HepG2 (cell line): ENCODE data around the gene WNK2. TPM values are rescaled to one million over a fixed set of nuclear protein-coding genes. Genes with fewer than 3 reads are reported as not detected.

Source experiments
- EHMT2 ChIP-seq: fragments of 200-600 bp; sonication (generic); IDR thresholded peaks from 2 replicates; pipeline ENCODE4 v1.7.0; 2017; ENCODE audit warnings: antibody characterized with exemption, low read depth, low read length, borderline replicate concordance
- FOXO1 ChIP-seq: sonication (generic); formaldehyde crosslinking; IDR thresholded peaks from 2 replicates; pipeline ENCODE4 v1.4.0; 2020; ENCODE audit warnings: missing genetic modification reagents
- ISL2 ChIP-seq: sonication (generic); formaldehyde crosslinking; IDR thresholded peaks from 2 replicates; pipeline ENCODE4 v1.5.0; 2020; ENCODE audit warnings: missing genetic modification reagents
- KAT7 ChIP-seq: IDR thresholded peaks from 2 replicates; pipeline ENCODE4 v1.6.1; 2018; ENCODE audit warnings: borderline replicate concordance, missing compliant biosample characterization
- LCORL ChIP-seq, 2 experiments: fragments of 450-650 bp in 1 of 2; sonication (generic) in 1 of 2; formaldehyde crosslinking in 1 of 2; IDR thresholded peaks; 2 replicates each; pipeline versions ENCODE4 v1.5.0 to v1.6.1; 2017 to 2020; ENCODE audit warnings: antibody characterized with exemption in 1 of 2, missing genetic modification reagents in 1 of 2
- MTA3 ChIP-seq: sonication (generic); formaldehyde crosslinking; IDR thresholded peaks from 2 replicates; pipeline ENCODE4 v1.4.0; 2020; ENCODE audit warnings: missing genetic modification reagents
- NFE2L2 ChIP-seq: fragments of 150-350 bp; IDR thresholded peaks from 2 replicates; pipeline ENCODE4 v1.6.1; 2014; ENCODE audit warnings: low read length
- NFKBIZ ChIP-seq: IDR thresholded peaks from 2 replicates; pipeline ENCODE4 v1.6.1; 2018; ENCODE audit warnings: missing genetic modification reagents, missing compliant biosample characterization
- PAWR ChIP-seq: sonication (generic); formaldehyde crosslinking; IDR thresholded peaks from 2 replicates; pipeline ENCODE4 v1.4.0; 2020; ENCODE audit warnings: missing genetic modification reagents, mild to moderate bottlenecking, borderline replicate concordance
- RELA ChIP-seq: sonication (generic); formaldehyde crosslinking; IDR thresholded peaks from 2 replicates; pipeline ENCODE4 v1.4.0; 2020; ENCODE audit warnings: missing genetic modification reagents
- TCF12 ChIP-seq, 2 experiments: fragments of 450-650 bp in 1 of 2; sonication (generic) in 1 of 2; formaldehyde crosslinking in 1 of 2; IDR thresholded peaks; 2 replicates each; pipeline versions ENCODE4 v1.6.1 to v1.8.0; 2017 to 2022; ENCODE audit warnings: antibody characterized with exemption in 1 of 2, mild to moderate bottlenecking in 1 of 2, missing genetic modification reagents in 1 of 2, moderate library complexity in 1 of 2
- ZNF12 ChIP-seq: sonication (generic); formaldehyde crosslinking; IDR thresholded peaks from 2 replicates; pipeline ENCODE4 v1.5.0; 2020; ENCODE audit warnings: missing genetic modification reagents
- ZNF430 ChIP-seq: sonication (generic); formaldehyde crosslinking; IDR thresholded peaks from 2 replicates; pipeline ENCODE4 v1.9.0; 2021; ENCODE audit warnings: mild to moderate bottlenecking, missing genetic modification reagents
- ZNF746 ChIP-seq: sonication (generic); formaldehyde crosslinking; IDR thresholded peaks from 2 replicates; pipeline ENCODE4 v1.8.0; 2022; ENCODE audit warnings: mild to moderate bottlenecking, missing genetic modification reagents
- ZSCAN25 ChIP-seq: sonication (generic); formaldehyde crosslinking; IDR thresholded peaks from 2 replicates; pipeline ENCODE4 v1.8.0; 2022; ENCODE audit warnings: mild to moderate bottlenecking, missing genetic modification reagents
- polyA plus RNA-seq, 8 experiments: library from polyadenylated mRNA; depleted of rRNA in 3 of 8; stranded (reverse) in 7 of 8; unstranded in 1 of 8; fragments of >200 nt; fragmentation: Illumina TruSeq in 4 of 8; extraction: Trizol in 4 of 8; gene quantifications; 2 replicates each; pipeline versions ENCODE4 v1.2.1 to v1.2.3, GENCODE V29; 2011 to 2016; ENCODE audit warnings: low read depth in 4 of 8, missing spikeins in 1 of 8, mixed read lengths in 1 of 8; ENCODE audit not compliant: insufficient read depth in 1 of 8
- total RNA-seq, 5 experiments: library from RNA; depleted of rRNA; stranded (reverse); fragments of >200 nt; fragmentation: Illumina TruSeq; extraction: Trizol; gene quantifications; 2 replicates each; pipeline ENCODE4 v1.2.3, GENCODE V29; 2016; ENCODE audit warnings: low read depth in 1 of 5
- TF ChIP-seq, protein P1 (sequence below): sonication (generic); formaldehyde crosslinking; IDR thresholded peaks from 2 replicates; pipeline ENCODE4 v1.8.0; 2022; ENCODE audit warnings: mild to moderate bottlenecking, missing genetic modification reagents; ENCODE audit not compliant: insufficient replicate concordance
- TF ChIP-seq, protein P2 (sequence below): sonication (generic); formaldehyde crosslinking; IDR thresholded peaks from 2 replicates; pipeline ENCODE4 v1.8.1; 2023; ENCODE audit warnings: missing genetic modification reagents, mild to moderate bottlenecking, borderline replicate concordance
- TF ChIP-seq, protein P3 (sequence below): sonication (generic); formaldehyde crosslinking; IDR thresholded peaks from 2 replicates; pipeline ENCODE4 v1.5.0; 2020; ENCODE audit warnings: missing genetic modification reagents
- TF ChIP-seq, protein P4 (sequence below): IDR thresholded peaks from 2 replicates; pipeline ENCODE4 v1.6.1; 2016; ENCODE audit warnings: mild to moderate bottlenecking
- TF ChIP-seq, protein P5 (sequence below): sonication (generic); formaldehyde crosslinking; IDR thresholded peaks from 2 replicates; pipeline ENCODE4 v1.5.0; 2020; ENCODE audit warnings: mild to moderate bottlenecking, missing genetic modification reagents, borderline replicate concordance
- TF ChIP-seq, protein P6 (sequence below): IDR thresholded peaks from 2 replicates; pipeline ENCODE4 v1.6.1; 2016; ENCODE audit warnings: missing genetic modification reagents, missing compliant biosample characterization

The WNK2 gene
- total and polyA plus RNA-seq, 2 of the 13 experiments (the other 11 are each of a cell fraction or from before 2014, with no cell fraction given), result 10.5 to 12.0 TPM

DNA sequence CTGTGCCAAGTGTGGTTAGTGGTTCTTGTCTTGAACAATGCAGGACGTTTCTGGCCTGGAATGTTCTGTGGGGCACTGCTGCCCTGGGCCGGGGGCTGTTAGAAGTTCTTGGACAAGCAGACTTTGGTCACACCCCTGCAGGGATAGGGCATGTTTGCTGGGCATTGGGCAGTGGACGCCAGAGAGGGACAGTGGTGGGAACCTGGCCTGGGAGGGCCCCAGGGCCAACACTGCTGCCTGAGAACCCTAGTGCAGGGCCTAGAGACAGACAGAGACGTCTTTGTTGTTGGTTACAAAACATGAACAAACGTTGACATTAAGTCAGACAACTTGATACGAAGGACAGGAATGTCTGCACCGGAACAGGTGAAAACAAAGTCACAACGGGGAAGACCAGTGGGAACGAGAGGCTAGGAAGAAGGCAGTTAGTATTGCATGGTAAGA is 57.0 kb downstream of the WNK2 start (continued):
- TF ChIP-seq, protein P1, sequence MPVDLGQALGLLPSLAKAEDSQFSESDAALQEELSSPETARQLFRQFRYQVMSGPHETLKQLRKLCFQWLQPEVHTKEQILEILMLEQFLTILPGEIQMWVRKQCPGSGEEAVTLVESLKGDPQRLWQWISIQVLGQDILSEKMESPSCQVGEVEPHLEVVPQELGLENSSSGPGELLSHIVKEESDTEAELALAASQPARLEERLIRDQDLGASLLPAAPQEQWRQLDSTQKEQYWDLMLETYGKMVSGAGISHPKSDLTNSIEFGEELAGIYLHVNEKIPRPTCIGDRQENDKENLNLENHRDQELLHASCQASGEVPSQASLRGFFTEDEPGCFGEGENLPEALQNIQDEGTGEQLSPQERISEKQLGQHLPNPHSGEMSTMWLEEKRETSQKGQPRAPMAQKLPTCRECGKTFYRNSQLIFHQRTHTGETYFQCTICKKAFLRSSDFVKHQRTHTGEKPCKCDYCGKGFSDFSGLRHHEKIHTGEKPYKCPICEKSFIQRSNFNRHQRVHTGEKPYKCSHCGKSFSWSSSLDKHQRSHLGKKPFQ (CRISPR knock-in tag), result peak; percentile 58
- TF ChIP-seq EHMT2, result no peak
- TF ChIP-seq ZNF12 (CRISPR knock-in tag), result no peak
- TF ChIP-seq PAWR (CRISPR knock-in tag), result no peak
- TF ChIP-seq ZNF746 (CRISPR knock-in tag), result 0 out of 2 replicates have a peak, but pooled peaks have one; percentile 35
- no peak for TF ChIP-seq TCF12 (IDR thresholded peaks at IDR 0.05)
- TF ChIP-seq TCF12 (CRISPR knock-in tag; IDR thresholded peaks at IDR 0.05), result no peak
- TF ChIP-seq ZSCAN25 (CRISPR knock-in tag), result peak; percentile 86
- TF ChIP-seq, protein P2, sequence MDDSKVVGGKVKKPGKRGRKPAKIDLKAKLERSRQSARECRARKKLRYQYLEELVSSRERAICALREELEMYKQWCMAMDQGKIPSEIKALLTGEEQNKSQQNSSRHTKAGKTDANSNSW (CRISPR knock-in tag), result no peak
- TF ChIP-seq KAT7 (CRISPR knock-in tag), result no peak
- peak; percentile 52; the same call in 1 of the 2 replicates for TF ChIP-seq FOXO1 (CRISPR knock-in tag)
- TF ChIP-seq, protein P3, sequence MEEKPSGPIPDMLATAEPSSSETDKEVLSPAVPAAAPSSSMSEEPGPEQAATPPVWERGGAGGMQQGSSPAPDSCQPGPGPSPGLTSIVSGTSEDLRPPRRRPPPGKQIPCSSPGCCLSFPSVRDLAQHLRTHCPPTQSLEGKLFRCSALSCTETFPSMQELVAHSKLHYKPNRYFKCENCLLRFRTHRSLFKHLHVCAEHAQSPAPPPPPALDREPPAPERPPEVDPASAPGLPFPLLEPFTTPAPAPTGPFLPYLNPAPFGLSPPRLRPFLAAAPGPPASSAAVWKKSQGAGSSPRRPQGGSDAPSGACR, result no peak
- TF ChIP-seq MTA3 (CRISPR knock-in tag), result no peak
- TF ChIP-seq NFE2L2, result no peak
- TF ChIP-seq NFKBIZ, result no peak
- TF ChIP-seq, protein P4, sequence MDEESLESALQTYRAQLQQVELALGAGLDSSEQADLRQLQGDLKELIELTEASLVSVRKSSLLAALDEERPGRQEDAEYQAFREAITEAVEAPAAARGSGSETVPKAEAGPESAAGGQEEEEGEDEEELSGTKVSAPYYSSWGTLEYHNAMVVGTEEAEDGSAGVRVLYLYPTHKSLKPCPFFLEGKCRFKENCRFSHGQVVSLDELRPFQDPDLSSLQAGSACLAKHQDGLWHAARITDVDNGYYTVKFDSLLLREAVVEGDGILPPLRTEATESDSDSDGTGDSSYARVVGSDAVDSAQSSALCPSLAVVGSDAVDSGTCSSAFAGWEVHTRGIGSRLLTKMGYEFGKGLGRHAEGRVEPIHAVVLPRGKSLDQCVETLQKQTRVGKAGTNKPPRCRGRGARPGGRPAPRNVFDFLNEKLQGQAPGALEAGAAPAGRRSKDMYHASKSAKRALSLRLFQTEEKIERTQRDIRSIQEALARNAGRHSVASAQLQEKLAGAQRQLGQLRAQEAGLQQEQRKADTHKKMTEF (CRISPR knock-in tag), result 0 out of 2 replicates have a peak, but pooled peaks have one; percentile 30
- TF ChIP-seq, protein P5, sequence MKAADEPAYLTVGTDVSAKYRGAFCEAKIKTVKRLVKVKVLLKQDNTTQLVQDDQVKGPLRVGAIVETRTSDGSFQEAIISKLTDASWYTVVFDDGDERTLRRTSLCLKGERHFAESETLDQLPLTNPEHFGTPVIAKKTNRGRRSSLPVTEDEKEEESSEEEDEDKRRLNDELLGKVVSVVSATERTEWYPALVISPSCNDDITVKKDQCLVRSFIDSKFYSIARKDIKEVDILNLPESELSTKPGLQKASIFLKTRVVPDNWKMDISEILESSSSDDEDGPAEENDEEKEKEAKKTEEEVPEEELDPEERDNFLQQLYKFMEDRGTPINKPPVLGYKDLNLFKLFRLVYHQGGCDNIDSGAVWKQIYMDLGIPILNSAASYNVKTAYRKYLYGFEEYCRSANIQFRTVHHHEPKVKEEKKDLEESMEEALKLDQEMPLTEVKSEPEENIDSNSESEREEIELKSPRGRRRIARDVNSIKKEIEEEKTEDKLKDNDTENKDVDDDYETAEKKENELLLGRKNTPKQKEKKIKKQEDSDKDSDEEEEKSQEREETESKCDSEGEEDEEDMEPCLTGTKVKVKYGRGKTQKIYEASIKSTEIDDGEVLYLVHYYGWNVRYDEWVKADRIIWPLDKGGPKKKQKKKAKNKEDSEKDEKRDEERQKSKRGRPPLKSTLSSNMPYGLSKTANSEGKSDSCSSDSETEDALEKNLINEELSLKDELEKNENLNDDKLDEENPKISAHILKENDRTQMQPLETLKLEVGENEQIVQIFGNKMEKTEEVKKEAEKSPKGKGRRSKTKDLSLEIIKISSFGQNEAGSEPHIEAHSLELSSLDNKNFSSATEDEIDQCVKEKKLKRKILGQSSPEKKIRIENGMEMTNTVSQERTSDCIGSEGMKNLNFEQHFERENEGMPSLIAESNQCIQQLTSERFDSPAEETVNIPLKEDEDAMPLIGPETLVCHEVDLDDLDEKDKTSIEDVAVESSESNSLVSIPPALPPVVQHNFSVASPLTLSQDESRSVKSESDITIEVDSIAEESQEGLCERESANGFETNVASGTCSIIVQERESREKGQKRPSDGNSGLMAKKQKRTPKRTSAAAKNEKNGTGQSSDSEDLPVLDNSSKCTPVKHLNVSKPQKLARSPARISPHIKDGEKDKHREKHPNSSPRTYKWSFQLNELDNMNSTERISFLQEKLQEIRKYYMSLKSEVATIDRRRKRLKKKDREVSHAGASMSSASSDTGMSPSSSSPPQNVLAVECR, result peak; percentile 67; the same call in 1 of the 2 replicates
- peak; percentile 65 for TF ChIP-seq ISL2 (CRISPR knock-in tag)
- no peak for TF ChIP-seq ZNF430 (CRISPR knock-in tag)
- no peak for TF ChIP-seq LCORL (IDR thresholded peaks at IDR 0.05)
- peak; percentile 88 for TF ChIP-seq LCORL (CRISPR knock-in tag; IDR thresholded peaks at IDR 0.05)
- no peak for TF ChIP-seq RELA (CRISPR knock-in tag)
- TF ChIP-seq, protein P6, sequence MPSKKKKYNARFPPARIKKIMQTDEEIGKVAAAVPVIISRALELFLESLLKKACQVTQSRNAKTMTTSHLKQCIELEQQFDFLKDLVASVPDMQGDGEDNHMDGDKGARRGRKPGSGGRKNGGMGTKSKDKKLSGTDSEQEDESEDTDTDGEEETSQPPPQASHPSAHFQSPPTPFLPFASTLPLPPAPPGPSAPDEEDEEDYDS, result no peak
